Myometrial cell (primary cell): ENCODE measurements around the gene AP1S2. TPM values are rescaled to one million over a fixed set of nuclear protein-coding genes. Genes with fewer than 3 reads are reported as not detected.

Source experiments
- total RNA-seq: library from RNA; depleted of rRNA; stranded (reverse); fragments of >200 nt; gene quantifications from 2 replicates; pipeline ENCODE4 v1.2.3, GENCODE V29; 2015

Gene AP1S2
- total RNA-seq, result 28.8 and 60.6 TPM in 2 replicates

GRCh38 chrX:15854712-15855567 lies at the start of gene AP1S2:
AP1S2 (minus strand) TSS chrX:15854813; CDS start chrX:15852524, 2,289 bp downstream.

GRCh38 chrX:15789979-15790768 lies 64.4 kb downstream of the AP1S2 start, which contains the start of gene ZRSR2:
ZRSR2 (plus strand) TSS chrX:15790484; CDS start chrX:15790496, 12 bp downstream.

Other genes with a start within 250 kb of the AP1S2 start
- 0.18 and 0.58 TPM in 2 replicates for gene CLTRN, start 190.0 kb downstream of the AP1S2 start, total RNA-seq
- 17.5 and 17.6 TPM in 2 replicates for gene CA5B, start 116.5 kb downstream of the AP1S2 start, total RNA-seq
- gene ZRSR2, start 64.3 kb downstream of the AP1S2 start, total RNA-seq, result 2.6 and 5.3 TPM in 2 replicates